ENCODE measurements around the gene GUCD1.

- TF ChIP-seq, protein P1, sequence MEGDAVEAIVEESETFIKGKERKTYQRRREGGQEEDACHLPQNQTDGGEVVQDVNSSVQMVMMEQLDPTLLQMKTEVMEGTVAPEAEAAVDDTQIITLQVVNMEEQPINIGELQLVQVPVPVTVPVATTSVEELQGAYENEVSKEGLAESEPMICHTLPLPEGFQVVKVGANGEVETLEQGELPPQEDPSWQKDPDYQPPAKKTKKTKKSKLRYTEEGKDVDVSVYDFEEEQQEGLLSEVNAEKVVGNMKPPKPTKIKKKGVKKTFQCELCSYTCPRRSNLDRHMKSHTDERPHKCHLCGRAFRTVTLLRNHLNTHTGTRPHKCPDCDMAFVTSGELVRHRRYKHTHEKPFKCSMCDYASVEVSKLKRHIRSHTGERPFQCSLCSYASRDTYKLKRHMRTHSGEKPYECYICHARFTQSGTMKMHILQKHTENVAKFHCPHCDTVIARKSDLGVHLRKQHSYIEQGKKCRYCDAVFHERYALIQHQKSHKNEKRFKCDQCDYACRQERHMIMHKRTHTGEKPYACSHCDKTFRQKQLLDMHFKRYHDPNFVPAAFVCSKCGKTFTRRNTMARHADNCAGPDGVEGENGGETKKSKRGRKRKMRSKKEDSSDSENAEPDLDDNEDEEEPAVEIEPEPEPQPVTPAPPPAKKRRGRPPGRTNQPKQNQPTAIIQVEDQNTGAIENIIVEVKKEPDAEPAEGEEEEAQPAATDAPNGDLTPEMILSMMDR (IDR thresholded peaks at IDR 0.05; ENCODE audit: low read depth, low read length) = no peak
- TF ChIP-seq, protein P2, sequence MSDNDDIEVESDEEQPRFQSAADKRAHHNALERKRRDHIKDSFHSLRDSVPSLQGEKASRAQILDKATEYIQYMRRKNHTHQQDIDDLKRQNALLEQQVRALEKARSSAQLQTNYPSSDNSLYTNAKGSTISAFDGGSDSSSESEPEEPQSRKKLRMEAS (IDR thresholded peaks at IDR 0.05; ENCODE audit: low read depth, low read length) = no peak
- TF ChIP-seq POLR2A (IDR thresholded peaks at IDR 0.05; ENCODE audit: extremely low read depth, insufficient read length) = no peak
Measured at GRCh38 chr22:24585461-24585860, 30.5 kb upstream of the GUCD1 start.

Measured in NB4 (cell line).